Midbrain (tissue), 1 donor: ENCODE results near the gene TOP2A.
A peak's percentile ranks its signal among the peaks of the same experiment; 100 is the strongest.
"Not testable (repeated sequence)": the region's sequence is repeated elsewhere in the genome, so short reads cannot be mapped to it uniquely, and the experiment has no call there.

Source experiments
- DNase-seq: peaks from one replicate; lab custom pipeline; 2025; lab: John Stamatoyannopoulos, UW

Gene TOP2A

DNA sequence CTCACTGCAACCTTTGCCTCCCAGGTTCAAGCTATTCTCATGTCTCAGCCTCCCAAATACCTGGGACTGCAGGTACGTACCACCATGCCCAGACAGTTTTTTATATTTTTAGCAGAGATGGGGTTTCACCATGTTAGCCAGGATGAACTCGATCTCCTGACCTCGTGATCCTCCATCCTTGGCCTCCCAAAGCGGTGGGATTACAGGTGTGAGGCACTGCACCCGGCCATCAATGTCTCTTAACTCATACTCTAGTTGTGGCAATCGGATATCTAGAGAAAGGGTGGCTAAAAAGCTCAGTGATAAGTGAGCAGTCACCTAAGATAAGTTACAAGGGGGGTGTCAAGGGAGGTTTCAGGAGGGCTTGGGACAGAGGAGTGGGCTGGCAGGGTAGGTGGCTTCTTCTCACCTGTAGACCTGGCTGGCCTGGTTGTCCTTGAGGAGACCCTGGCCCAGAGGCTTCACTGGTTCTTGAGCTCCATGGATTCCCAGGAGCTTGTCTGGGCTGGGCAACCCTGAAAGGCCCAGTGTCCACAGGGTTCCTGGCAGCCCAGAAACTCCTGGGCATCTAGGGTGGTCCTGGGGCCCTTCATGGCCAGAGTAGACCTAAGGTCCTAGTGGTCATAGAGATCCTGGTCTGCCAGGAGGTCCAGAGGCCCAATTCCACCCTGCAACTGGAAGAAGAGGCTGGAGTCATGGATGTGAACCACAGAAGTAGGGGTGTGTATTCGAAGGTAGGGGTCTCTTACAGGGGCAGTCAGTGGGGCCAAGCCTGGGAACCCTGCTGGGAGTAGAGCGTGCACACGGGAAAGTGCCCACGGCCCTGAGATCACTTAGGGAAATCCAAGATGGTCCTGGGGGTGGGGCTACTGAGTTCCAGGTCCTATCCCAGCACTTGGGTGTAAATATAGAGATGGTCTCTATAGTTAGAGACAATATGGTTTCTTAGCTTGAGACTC is 12.9 kb upstream of the TOP2A start:
- no peak for DNase-seq

DNA sequence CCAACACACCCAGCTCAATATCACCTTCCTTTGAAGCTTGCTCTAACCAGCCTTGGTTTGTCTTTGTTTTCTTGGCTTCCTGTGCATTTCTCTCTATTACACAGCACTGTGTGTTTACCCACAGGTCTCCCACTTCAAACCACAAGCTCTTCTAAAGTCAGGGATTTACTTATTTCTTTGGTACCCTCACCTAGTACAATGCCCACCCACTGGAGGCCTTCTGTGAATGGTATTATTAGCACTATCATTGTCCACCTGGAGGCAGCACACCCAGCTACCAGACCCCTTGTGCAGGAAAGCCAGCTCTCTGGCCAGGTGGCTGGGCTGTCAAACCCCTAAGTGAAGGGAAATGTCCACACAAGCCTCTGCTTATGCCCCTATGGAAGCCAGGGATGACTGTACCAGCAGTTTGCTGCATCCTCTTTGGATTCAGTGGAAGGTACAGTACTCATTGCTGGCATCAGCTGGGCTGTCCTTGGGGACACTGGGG is 9.4 kb upstream of the TOP2A start:
- no peak for DNase-seq

DNA sequence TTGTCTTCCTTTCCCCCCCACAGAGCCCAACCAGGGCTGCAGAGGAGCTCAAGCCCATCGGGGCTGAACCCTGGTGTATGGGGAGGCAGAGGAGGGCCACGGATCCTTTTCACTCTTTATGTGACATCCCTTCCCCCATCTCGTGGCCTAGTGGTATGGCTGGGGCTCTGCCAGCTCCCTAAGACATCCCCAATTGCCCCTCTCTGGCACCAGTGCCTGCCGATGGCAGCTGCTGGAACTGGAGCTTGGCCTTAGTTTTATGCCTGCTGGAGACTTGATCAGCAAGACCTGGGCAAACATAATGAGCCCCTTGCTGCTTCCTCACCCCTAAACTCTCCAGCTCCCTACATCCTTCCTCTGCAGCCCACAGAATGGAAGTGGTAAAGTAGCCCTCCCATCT is 8.0 kb upstream of the TOP2A start:
- no peak for DNase-seq

DNA sequence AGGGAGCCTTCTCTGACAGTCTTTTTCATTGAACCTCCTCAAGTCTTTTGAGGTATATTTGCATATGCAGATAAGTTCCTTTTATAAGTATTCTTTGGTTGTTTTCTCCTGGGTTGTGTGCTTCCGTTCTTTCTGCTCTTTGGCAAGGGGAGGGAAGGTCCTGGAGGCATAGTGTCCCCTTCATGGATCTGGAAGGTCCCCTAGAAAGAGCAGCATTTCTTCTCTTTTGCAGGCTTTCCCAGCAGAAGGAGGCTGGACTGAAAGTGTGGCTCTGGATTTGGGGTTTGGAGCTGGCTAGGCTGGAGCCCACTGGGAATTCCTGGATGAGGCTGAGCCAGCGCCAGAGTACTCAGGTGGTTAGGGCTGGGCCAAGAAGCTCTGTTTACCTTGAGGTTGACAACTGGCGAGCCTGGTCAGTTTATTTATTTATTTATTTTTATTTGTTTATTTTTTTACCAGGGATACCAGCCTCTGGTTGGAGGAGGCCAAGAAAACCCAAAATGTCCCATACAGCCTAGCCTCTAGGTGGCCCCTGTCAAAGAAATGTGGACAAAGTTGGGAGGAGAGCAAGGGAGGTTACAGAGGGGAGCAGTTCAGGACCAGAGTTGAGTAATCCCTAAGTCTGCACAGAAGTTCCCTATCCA is 5.4 kb upstream of the TOP2A start:
- DNase-seq: no peak

DNA sequence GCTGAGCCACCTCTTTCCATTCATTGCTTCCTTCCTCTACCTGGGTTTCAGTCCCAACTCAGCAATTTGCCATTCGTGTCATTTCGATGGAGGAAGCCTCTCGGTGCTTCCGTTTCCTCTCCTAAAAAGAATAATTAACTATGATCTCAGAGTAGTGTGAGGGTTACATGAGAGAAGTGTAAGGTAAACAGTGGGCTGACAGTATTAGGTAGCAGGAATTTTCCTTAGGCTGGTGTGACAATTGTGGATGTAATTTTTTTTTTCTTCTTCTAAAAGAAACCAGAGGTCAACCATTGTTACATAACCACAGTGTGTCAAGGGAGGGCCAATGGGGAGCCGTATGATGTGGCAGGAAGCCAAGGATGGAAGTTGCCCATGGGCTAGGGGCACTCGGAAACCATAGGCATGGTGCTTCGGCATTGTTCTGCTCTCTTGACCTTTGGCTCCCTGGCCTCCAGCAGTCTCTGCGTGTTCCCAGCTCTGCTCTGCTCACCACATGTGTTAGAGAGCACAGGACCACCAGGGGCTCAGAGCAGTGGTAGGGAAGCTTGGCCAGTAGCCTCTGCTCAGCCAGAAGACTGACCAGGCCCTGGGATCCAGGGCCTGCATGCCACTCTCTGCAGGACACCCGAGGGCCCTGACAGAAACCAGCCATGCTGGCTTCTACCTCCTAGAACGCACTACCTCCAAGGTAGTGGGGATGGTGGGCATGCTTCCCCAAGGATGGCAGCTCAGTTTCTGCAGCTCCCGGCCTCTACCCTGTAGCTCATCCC is 2.0 kb upstream of the TOP2A start:
- no peak for DNase-seq

DNA sequence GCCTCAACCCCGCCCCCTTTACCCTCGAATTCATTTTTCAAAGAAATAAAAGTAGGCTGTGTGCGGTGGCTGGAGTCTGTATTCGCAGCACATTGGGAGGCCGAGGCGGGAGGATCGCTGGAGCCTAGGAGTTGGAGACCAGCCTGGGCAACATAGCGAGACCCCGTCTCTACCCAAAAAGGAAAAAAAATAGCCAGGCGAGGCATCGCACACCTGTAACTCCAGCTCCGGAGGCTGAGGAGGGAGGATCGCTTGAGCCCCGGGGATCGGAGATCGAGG is 671 bp upstream of the TOP2A start:
- DNase-seq: no peak

DNA sequence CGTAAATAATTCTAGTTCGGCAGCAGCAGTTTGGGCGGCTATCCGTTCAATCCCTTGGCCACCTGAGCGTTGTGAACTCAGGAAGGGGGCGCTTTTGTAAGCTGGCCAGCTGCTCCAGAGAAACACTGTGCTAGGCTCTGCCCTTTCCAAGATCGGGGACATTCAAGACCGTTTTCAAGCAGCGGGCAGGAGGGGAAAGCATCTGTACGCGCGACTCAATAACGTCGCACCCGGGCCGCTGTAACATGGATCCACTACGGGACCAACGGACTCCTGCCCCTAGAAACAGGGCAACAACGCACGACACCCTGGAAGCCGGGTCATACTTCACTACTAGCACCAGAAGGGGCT is 463 bp downstream of the TOP2A start:
- DNase-seq: no peak

DNA sequence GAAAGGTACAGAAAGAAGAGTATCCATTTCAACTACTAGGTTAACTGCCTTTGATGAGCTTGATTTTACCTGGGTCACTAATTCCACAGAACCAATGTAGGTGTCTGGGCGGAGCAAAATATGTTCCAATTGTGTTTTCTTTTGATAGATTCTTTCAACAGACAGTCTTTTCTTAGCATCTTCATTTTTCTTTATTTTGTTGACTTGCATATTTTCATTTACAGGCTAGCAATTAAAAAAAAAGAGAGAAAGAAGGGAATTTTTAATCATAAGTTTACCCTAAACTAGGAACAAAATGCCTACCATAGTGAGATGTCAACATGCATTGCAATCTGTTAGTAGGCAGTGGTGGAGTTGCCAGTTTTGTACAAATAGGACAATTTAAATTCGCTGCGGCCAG is 1.0 kb downstream of the TOP2A start:
- no peak for DNase-seq

DNA sequence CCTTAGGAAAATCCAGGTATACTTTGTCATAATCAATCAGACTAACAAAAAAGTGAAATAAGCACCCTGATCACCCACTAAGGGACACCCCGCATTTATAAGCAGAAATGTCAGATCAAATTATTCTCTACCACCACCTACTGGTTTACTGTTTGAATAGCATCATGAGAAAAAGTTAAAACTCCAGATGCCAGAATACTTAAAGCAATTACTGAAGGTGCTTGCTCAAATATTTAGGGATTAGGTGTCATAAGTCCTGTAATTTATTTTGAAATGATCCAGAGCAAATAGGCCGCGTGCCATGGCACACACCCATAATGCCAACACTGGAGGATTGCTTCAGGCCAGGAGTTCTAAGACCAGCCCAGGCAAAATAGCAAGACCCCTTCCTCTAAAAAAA is 2.3 kb downstream of the TOP2A start:
- DNase-seq: peak; percentile 11

DNA sequence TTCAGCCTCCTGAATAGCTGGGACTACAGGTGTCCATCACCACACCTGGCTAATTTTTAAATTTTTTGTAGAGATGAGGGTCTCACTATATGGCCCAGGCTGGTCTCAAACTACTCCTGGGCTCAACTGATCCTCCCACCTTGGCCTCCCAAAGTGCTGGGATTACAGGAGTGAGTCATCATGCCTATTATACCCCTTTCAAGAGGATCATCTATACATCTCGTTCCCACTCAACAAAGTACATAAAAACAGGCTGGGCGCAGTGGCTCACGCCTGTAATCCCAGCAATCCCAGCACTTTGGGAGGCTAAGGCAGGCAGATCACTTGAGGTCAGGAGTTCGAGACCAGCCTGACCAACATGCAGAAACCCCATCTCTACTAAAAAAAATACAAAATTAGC is 3.4 kb downstream of the TOP2A start:
- not testable (repeated sequence) for DNase-seq

DNA sequence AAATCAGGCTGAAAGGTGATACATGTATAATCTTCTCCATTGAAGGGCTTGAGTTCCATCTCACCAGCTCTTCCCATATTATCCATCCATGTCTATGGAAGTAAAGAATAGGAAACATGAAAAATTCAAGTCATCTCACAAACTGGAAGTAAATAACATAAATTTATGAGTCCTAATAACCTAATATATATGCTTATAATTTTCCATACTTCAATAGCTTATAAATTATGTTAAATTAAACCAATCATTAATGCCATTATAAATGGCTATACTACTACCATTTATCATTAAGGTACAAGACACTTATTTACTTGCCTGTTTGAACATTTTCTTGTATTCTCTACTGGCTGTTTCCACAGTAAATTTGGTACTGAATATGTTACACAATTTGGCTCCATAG is 4.8 kb downstream of the TOP2A start:
- DNase-seq: no peak

DNA sequence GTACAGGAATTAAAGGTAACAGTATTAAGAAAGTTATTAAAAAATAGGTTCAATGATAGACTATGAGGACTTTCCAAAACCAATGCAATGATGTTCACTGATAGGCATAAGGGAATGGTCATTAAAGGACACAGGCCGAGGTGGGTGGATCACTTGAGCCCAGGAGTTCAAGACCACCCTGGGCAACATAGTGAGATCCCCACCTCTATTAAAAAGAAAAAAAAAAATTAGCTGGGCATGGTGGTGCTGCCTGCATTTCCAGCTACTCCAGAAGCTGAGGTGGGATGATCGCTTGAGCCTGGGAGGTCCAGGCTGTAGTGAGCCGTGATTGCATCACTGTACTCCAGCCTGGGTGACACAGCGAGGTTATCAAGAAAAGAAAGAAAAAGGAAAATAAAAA is 5.9 kb downstream of the TOP2A start:
- DNase-seq: no peak

DNA sequence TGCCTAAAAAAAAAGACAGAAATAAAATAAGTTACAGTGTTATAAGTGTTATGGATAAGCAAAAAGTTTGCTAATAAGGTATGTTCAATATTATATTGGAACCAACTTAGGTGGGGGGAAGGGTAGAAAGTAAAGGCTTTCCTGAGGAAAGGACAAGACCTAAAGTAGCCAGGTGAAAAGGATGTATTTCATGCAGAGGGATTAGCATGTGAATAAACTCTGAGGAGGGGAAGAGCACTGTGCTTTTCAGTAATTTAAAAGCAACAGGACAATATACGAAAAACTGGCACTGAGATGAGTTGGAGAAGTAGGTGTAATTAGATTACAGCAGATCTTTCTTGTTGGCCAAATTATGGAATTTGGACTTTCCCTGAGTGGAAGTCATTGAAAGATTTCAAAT is 7.6 kb downstream of the TOP2A start:
- DNase-seq: no peak

DNA sequence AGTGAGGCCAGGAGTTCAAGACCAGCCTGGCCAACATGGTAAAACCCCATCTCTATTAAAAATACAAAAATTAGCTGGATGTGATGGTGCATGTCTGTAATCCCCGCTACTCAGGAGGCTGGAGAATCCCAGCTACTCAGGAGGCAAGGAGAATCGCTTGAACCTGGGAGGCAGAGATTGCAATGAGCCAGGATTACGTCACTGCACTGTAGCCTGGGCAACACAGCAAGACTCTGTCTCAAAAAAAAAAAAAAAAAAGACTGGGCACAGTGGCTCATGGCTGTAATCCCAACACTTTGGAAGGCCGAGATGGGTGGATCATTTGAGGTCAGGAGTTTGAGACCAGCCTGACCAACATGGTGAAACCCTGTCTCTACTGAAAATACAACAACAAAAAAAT is 8.2 kb downstream of the TOP2A start:
- not testable (repeated sequence) for DNase-seq

DNA sequence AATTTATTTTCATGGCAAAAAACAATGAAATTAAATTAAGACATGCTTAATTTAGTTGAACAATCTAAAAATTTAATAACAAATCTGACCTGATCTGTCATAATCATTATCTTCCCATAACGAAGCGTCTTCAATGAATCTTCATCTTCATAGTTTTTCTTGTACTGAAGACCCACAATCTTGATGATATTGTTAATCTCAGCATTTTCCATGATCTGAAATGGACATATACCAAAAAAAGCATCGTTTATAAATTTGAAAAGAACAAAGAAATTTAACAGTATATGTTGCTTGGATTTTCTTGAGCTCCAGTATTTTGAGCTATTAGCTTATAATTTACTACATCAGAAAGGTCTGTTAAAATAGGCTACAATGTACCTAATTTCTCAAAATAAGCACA is 10.2 kb downstream of the TOP2A start:
- DNase-seq: no peak

DNA sequence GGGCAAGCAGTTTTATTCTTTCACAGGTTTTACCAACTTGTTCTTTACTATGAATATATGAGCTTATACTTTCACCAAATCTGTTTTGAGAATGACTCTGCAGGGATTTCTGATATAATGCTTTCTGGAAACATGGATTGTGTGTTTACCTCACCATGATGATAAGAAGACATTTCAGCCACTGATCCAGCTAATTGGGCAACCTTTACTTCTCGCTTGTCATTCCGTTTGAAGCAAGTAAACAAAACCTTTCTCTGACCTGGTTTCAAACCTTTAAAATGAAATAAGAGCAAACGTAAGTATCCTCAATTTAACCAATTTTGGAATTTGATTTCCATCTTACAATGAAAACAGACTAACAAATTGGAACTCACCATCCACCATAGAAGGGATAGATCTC is 13.7 kb downstream of the TOP2A start:
- no peak for DNase-seq

DNA sequence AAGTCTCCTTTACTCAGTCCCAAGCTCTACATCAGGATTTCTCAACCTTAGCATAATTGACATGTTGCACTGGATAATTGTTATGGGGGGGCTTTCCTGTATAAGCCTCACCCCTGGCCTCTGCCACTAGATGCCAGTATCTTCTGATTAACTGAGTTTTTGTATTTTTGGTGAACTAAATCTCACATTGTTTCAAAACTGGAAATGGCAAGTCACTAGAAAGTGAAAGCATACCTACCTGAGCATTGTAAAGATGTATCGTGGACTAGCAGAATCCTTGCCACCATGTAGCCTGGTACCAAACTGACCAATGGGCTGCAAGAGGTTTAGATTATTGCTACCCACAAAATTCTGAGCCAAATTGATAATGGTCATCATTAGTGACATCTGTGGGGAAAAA is 15.0 kb downstream of the TOP2A start:
- DNase-seq: no peak

DNA sequence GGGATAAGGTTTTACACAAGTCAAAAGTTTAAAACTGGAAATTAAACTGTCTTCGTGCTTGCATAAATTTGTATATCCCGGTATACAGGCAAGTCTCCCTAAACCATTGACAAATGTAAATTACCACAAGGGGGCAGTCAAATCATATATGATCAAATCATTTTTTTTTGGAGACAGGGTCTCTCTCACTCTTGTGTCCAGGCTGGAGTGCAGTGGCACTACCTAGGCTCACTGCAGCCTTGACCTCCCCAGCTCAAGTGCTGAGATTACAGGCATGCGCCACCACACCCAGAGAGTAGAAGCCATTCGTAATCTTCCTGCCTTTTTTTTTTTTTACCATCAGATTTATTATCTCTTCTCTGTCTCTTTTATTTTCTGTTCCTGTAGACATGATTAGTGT is 18.5 kb downstream of the TOP2A start:
- DNase-seq: peak; percentile 15

DNA sequence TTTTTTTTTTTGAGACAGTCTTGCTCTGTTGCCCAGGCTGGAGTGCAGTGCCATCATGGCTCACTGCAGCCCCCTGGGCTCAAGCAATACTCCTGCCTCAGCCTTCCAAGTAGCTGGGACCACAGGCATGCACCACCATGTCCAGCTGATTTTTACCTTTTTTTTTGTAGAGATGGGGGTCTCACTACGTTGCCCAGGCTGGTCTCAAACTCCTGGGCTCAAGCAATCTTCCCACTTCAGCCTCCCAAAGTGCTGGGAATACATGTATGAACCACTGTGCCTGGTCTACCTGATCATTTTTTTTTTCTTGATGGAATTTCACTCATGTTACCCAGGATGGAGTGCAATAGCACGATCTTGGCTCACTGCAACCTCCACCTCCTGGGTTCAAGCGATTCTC is 31.1 kb downstream of the TOP2A start:
- DNase-seq: not testable (repeated sequence)

DNA sequence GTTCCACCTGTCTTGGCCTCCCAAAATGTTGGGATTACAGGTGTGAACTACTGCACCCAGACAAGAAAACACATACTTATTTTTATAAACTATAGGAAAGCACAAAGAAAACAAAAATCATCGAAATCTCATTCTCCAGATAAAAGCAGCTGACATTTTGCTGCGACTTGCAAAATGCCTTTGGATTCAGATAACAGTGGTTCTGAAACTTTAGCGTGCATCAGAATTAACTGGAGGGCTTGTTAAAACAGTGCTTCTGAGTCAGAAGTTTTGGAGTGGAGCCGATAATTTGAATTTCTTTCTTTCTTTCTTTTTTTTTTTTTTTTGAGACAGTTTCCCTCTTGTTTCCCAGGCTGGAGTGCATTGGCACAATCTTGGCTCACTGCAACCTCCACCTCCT is 35.4 kb downstream of the TOP2A start:
- DNase-seq: no peak

DNA sequence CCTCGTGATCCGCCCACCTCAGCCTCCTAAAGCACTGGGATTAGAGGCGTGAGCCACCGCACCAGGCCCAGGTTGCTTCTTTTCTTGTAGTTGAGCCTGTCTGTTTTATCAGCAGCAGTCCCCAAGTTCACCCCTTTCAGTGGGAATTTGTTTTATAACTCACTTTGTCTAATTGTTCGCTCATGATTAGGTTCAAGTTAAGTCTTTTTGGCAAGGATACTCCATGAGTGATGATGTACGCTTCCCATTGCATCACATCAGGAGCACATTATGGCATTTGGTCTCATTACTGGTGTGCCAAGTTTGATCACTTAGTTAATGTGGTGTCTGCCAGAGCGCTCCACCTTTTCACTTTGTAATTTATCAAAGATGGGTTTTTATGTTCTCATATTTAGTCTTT is 38.7 kb downstream of the TOP2A start:
- DNase-seq: no peak

DNA sequence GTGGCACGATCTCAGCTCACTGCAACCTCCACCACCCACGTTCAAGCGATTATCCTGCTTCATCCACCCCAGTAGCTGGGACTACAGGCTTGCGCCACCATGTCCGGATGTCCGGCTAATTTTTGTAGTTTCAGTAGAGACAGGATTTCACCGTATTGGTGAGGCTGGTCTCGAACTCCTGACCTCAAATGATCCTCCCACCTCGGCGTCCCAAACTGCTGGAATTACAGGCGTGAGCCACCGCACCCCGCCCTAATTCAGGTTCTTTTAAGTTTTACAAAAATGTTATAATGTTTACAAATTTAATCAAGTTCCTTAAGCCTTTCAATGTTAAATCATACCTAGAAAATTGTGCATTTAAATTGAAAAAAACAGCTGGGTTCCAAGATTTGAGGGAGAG is 39.9 kb downstream of the TOP2A start:
- no peak for DNase-seq

DNA sequence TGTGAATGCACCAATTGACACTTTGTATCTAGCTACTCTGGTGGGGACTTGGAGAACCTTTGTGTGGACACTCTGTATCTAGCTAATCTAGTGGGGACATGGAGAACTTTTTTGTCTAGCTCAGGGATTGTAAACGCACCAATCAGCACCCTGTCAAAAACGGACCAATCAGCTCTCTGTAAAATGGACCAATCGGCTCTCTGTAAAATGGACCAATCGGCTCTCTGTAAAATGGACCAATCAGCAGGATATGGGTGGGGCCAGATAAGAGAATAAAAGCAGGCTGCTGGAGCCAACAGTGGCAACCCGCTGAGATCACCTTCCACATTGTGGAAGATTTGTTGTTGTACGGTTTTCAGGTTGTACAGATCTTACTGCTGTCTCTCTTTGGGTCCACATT is 41.2 kb downstream of the TOP2A start:
- DNase-seq: not testable (repeated sequence)
